ENCODE results near the gene LY6G5B. TPM values are rescaled to one million over a fixed set of nuclear protein-coding genes. Genes with fewer than 3 reads are reported as not detected.

Gene LY6G5B
- total RNA-seq, 1 experiment from 2014 or later = 5.3 TPM

DNA sequence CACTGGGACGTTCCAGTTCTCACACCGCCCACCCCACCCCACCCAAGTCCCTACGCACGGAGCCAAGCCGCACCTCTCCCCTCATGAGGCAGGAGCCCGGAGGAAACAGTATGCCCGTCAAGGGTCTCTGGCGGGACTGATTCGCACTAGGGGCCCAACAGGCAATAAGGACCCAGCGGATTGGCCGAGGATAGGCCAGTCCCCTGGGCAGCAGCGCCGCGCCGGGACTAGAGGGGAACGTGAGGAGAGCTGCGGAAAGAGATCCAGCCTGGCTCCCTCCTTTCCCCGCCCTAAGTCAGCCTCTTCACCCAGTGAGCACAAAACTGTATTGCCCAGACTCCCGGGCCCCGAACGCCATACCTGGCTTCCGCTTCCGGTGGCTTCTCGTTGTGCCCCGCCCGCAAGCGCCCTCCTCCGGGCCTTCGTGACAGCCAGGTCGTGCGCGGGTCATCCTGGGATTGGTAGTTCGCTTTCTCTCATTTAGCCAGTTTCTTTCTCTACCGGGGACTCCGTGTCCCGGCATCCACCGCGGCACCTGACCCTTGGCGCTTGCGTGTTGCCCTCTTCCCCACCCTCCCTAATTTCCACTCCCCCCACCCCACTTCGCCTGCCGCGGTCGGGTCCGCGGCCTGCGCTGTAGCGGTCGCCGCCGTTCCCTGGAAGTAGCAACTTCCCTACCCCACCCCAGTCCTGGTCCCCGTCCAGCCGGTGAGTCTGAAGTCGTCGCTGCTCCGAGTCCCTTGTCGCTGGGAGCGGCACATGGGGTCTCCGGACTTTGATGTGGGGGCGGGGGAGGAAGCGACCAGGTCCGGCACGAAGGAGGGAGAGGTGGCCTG, 4.1 kb upstream of the LY6G5B start, which contains the start of gene CSNK2B:
CSNK2B (plus strand) TSS at position 580 of the 836 bp plus-strand sequence. CDS start 752 bp downstream, outside the sequence.
- H3K27me3 ChIP-seq (ENCODE audit: low read length) = no peaks in the 10 kb centered on the region
- H3K9me3 ChIP-seq (ENCODE audit: low read length) = no peaks in the 10 kb centered on the region
- TF ChIP-seq EZH2phosphoT487 (IDR thresholded peaks at IDR 0.05; ENCODE audit: borderline replicate concordance, low read length) (no peak), EZH2 (IDR thresholded peaks at IDR 0.05; ENCODE audit: low read length, unreplicated experiment) (no peak)
- TF ChIP-seq, protein P1, sequence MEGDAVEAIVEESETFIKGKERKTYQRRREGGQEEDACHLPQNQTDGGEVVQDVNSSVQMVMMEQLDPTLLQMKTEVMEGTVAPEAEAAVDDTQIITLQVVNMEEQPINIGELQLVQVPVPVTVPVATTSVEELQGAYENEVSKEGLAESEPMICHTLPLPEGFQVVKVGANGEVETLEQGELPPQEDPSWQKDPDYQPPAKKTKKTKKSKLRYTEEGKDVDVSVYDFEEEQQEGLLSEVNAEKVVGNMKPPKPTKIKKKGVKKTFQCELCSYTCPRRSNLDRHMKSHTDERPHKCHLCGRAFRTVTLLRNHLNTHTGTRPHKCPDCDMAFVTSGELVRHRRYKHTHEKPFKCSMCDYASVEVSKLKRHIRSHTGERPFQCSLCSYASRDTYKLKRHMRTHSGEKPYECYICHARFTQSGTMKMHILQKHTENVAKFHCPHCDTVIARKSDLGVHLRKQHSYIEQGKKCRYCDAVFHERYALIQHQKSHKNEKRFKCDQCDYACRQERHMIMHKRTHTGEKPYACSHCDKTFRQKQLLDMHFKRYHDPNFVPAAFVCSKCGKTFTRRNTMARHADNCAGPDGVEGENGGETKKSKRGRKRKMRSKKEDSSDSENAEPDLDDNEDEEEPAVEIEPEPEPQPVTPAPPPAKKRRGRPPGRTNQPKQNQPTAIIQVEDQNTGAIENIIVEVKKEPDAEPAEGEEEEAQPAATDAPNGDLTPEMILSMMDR (conservative IDR thresholded peaks at IDR 0.05; ENCODE audit: low read depth, low read length) = no peak
- intact Hi-C loops (cut with micrococcal nuclease) = loop anchor here (1.0 to 5.0 kb wide), 2 partner anchors 45 to 118 kb away; partner anchors contain the start of genes ATP6V1G2, NFKBIL1 and PRRC2A
- H3K4me1 ChIP-seq (ENCODE audit: insufficient read depth, low read length) = peaks cover 27% of the 10 kb centered on the region
- H4K20me1 ChIP-seq (ENCODE audit: low read length) = no peaks in the 10 kb centered on the region
- H3K9me2 ChIP-seq (replicated peaks; ENCODE audit: low read length) = no peaks in the 10 kb centered on the region
- H3K27ac ChIP-seq (ENCODE audit: low read length) = peak within 1 kb of the TSS; percentile 93
- H2AFZ ChIP-seq (ENCODE audit: low read length) = peak within 1 kb of the TSS; percentile 75
- peak within 1 kb of the TSS; percentile 92 for H3K4me3 ChIP-seq (ENCODE audit: low read length)
- ChIA-PET POLR2A (ENCODE audit: unreplicated experiment) (interaction anchor here (0.7 to 0.8 kb wide), 3 partner anchors 56 to 162 kb away, joined by 4 to 7 read pairs (median 6); partner anchors contain the start of genes HSPA1B and LY6G6C), CTCF (no interaction called here)
- H3K79me2 ChIP-seq (ENCODE audit: low read length) = peaks cover 52% of the 10 kb centered on the region
- H3K36me3 ChIP-seq (ENCODE audit: low read depth, low read length) = peaks cover 37% of the 10 kb centered on the region
- H3K9ac ChIP-seq (ENCODE audit: low read length) = peak within 1 kb of the TSS; percentile 96
- peak; percentile 80 for ATAC-seq
- peak; percentile 97 for DNase-seq
- peak within 1 kb of the TSS; percentile 99 for H3K4me2 ChIP-seq (ENCODE audit: low read length)
- no peaks in the 10 kb centered on the region for H3F3A ChIP-seq (ENCODE audit: low read length, unreplicated experiment)
- BruUV-seq (replicated peaks) = no TSS peak

DNA sequence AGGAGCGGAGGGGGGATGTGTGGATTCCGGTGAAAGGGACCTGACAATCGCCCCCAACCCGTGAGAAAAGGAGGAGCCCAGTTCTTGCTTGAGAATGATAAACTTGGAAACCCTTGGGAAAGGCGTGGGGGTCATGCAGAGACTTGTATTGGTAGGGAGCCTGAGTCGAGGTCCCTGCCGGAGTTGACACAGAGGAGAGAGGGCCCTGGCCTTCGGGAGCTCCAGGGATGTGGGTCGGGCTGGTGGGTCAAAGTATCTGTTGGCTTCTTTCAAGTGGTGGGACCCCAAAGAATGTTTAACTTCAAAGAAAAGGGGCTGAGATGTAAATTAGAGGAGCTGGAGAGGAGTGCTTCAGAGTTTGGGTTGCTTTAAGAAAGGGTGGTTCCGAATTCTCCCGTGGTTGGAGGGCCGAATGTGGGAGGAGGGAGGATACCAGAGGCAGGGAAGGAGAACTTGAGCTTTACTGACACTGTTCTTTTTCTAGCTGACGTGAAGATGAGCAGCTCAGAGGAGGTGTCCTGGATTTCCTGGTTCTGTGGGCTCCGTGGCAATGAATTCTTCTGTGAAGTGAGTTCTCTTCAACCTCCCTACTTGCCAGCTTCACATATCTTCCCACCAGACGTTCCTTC, 3.3 kb upstream of the LY6G5B start:
- peaks cover 42% of the 10 kb centered on the region for H3K36me3 ChIP-seq (ENCODE audit: low read depth, low read length)
- peaks cover 52% of the 10 kb centered on the region for H3K79me2 ChIP-seq (ENCODE audit: low read length)
- no peaks in the 10 kb centered on the region for H3F3A ChIP-seq (ENCODE audit: low read length, unreplicated experiment)
- TSS peak; percentile 44 for BruUV-seq (replicated peaks)
- ChIA-PET CTCF (interaction anchor here (0.6 kb wide), 1 partner anchor 75 kb away, joined by 5 read pairs; no protein-coding TSS in a partner anchor), POLR2A (ENCODE audit: unreplicated experiment) (interaction anchor here (0.7 kb wide), 1 partner anchor 55 kb away, joined by 6 read pairs; the partner anchor contains the start of gene LY6G6C)
- H4K20me1 ChIP-seq (ENCODE audit: low read length) = no peaks in the 10 kb centered on the region
- peak overlapping the region; percentile 40 for H3K27ac ChIP-seq (ENCODE audit: low read length)
- H2AFZ ChIP-seq (ENCODE audit: low read length) = peak overlapping the region; percentile 69
- DNase-seq = no peak
- no peaks in the 10 kb centered on the region for H3K27me3 ChIP-seq (ENCODE audit: low read length)
- peak overlapping the region; percentile 92 for H3K4me3 ChIP-seq (ENCODE audit: low read length)
- ATAC-seq = no peak
- intact Hi-C loops (cut with micrococcal nuclease) = loop anchor here (5.0 kb wide), 1 partner anchor 119 kb away; the partner anchor contains the start of genes ATP6V1G2 and NFKBIL1
- peaks cover 22% of the 10 kb centered on the region for H3K4me1 ChIP-seq (ENCODE audit: insufficient read depth, low read length)
- no peaks in the 10 kb centered on the region for H3K9me2 ChIP-seq (replicated peaks; ENCODE audit: low read length)
- peak overlapping the region; percentile 99 for H3K4me2 ChIP-seq (ENCODE audit: low read length)
- TF ChIP-seq EZH2phosphoT487 (IDR thresholded peaks at IDR 0.05; ENCODE audit: borderline replicate concordance, low read length) = no peak
- no peak for TF ChIP-seq EZH2 (IDR thresholded peaks at IDR 0.05; ENCODE audit: low read length, unreplicated experiment)
- TF ChIP-seq, protein P1 (conservative IDR thresholded peaks at IDR 0.05; ENCODE audit: low read depth, low read length) = no peak
- peak overlapping the region; percentile 96 for H3K9ac ChIP-seq (ENCODE audit: low read length)
- H3K9me3 ChIP-seq (ENCODE audit: low read length) = no peaks in the 10 kb centered on the region

Data from PC-3 (cell line).